T-helper 1 cell treated with Interleukin-12 subunit alpha and Interleukin-12 subunit beta and Interleukin-4 antibody, amounts not matched to agents 30 μg/mL and 1 μg/mL, for 36 hours (primary cell): Measurements from ENCODE around the gene SESN3.
"Not testable (repeated sequence)": the region's sequence is repeated elsewhere in the genome, so short reads cannot be mapped to it uniquely, and the experiment has no call there.

Source experiments
- H3K27ac Mint-ChIP-seq: one replicate; pipeline ENCODE4 v1.8.0; 2021; ENCODE audit warnings: mild to moderate bottlenecking, mixed read lengths
- H3K27me3 Mint-ChIP-seq: one replicate; pipeline ENCODE4 v1.8.0; 2021; ENCODE audit warnings: low read depth, mixed read lengths
- H3K36me3 Mint-ChIP-seq: one replicate; pipeline ENCODE4 v1.8.0; 2021; ENCODE audit warnings: low read depth, mixed read lengths
- H3K4me1 Mint-ChIP-seq: one replicate; pipeline ENCODE4 v1.8.0; 2021; ENCODE audit warnings: low read depth, mixed read lengths
- H3K4me3 Mint-ChIP-seq: one replicate; pipeline ENCODE4 v1.8.0; 2021; ENCODE audit warnings: mild to moderate bottlenecking, moderate library complexity, mixed read lengths
- H3K9me3 Mint-ChIP-seq: one replicate; pipeline ENCODE4 v1.8.0; 2021; ENCODE audit warnings: mixed read lengths

Gene SESN3

GRCh38 chr11:95144313-95145235 is 86.4 kb downstream of the SESN3 start:
- Mint-ChIP-seq H3K4me1 (peaks cover 12% of the 10 kb centered on the region), H3K27me3 (peaks cover 15% of the 10 kb centered on the region), H3K27ac (no peak overlapping the region), H3K36me3 (no peaks in the 10 kb centered on the region), H3K4me3 (no peak overlapping the region), H3K9me3 (no peaks in the 10 kb centered on the region)

DNA sequence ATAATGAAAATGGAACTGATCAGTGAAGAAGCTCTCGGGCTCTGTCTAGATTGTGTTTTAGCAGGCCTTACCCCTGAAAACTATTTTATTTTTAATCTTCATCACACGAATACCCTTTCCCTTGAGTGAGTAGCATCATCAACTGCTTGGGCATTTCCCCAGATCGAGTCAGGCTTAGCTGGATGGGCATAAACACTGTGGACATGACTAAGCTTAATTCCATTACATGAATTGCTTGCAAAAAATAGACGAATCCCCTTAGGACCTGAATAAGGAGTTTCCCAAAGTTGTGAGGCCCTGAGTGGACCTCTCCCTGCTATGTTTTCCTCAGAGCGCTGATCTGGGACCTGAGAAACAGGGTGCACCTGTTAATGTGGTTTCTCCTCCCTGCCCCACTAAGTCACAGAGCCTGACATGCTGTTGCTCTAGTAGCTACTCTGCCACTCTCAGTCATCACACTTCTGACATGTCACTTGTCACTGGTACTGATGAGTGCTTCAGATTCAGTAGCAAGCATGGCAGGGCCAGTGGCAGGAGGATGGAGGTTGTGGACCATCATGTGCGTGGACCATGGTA is 87.8 kb downstream of the SESN3 start:
- no peak overlapping the region for H3K27ac Mint-ChIP-seq
- no peak overlapping the region for H3K4me3 Mint-ChIP-seq
- peaks cover 20% of the 10 kb centered on the region for H3K27me3 Mint-ChIP-seq
- H3K36me3 Mint-ChIP-seq, result no peaks in the 10 kb centered on the region
- H3K4me1 Mint-ChIP-seq, result peaks cover 13% of the 10 kb centered on the region
- H3K9me3 Mint-ChIP-seq, result no peaks in the 10 kb centered on the region

DNA sequence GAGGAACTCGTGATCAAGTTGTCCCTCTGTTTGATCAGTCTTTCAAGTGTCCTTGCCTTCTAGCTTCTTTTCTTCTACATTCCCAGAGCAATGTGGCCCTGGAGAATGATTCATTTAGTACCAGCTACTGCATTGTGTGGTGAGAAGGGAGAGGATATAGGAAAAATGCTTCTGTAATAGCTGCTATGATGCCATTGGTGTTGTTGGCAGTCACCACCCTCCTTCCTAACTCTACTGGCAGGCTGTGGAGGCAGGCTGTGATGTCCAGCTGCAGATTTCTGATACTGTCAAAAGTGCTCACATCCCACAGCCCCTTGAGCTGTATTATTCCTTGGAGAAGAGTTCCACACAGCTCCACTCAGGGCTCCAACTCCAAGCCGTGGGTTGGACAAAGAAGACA is 88.6 kb downstream of the SESN3 start:
- Mint-ChIP-seq H3K36me3 (no peaks in the 10 kb centered on the region), H3K27me3 (peaks cover 20% of the 10 kb centered on the region), H3K4me3 (no peak overlapping the region), H3K4me1 (peaks cover 14% of the 10 kb centered on the region), H3K9me3 (no peaks in the 10 kb centered on the region), H3K27ac (no peak overlapping the region)

GRCh38 chr11:95140397-95141033 is 90.5 kb downstream of the SESN3 start:
- no peaks in the 10 kb centered on the region for H3K9me3 Mint-ChIP-seq
- H3K27ac Mint-ChIP-seq, result no peak overlapping the region
- peaks cover 2% of the 10 kb centered on the region for H3K36me3 Mint-ChIP-seq
- peaks cover 14% of the 10 kb centered on the region for H3K4me1 Mint-ChIP-seq
- no peak overlapping the region for H3K4me3 Mint-ChIP-seq
- H3K27me3 Mint-ChIP-seq, result peaks cover 17% of the 10 kb centered on the region

DNA sequence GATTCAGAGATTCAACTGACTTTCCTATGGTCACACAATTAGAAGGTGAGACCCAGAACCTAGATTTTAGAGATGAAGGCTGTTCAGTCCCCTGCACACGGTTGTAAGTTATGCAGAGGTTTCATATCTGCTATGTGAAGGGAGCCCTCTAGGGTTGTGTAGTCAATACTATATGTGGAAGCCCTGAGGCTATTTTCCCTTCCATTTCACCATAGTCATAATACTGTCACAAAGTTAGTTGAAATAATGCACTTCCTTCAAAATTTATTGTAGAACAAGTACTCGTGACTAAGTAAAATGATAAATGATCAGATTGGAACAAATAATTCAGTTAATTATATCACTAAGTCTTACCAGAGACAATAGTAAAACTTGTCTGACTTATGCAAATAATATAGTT is 92.6 kb downstream of the SESN3 start:
- peaks cover 4% of the 10 kb centered on the region for H3K36me3 Mint-ChIP-seq
- H3K27ac Mint-ChIP-seq, result no peak overlapping the region
- H3K4me1 Mint-ChIP-seq, result peaks cover 11% of the 10 kb centered on the region
- H3K9me3 Mint-ChIP-seq, result no peaks in the 10 kb centered on the region
- peaks cover 11% of the 10 kb centered on the region for H3K27me3 Mint-ChIP-seq
- H3K4me3 Mint-ChIP-seq, result no peak overlapping the region

- no peak overlapping the region for H3K27ac Mint-ChIP-seq
- H3K4me1 Mint-ChIP-seq, result peaks cover 11% of the 10 kb centered on the region
- H3K4me3 Mint-ChIP-seq, result no peak overlapping the region
- H3K9me3 Mint-ChIP-seq, result no peaks in the 10 kb centered on the region
- peaks cover 6% of the 10 kb centered on the region for H3K36me3 Mint-ChIP-seq
- peaks cover 7% of the 10 kb centered on the region for H3K27me3 Mint-ChIP-seq
Observed at GRCh38 chr11:95137299-95137698, 93.7 kb downstream of the SESN3 start.

GRCh38 chr11:95136747-95137146 is 94.3 kb downstream of the SESN3 start:
- not testable (repeated sequence) for H3K27me3 Mint-ChIP-seq, H3K36me3 Mint-ChIP-seq, H3K27ac Mint-ChIP-seq, H3K9me3 Mint-ChIP-seq, H3K4me3 Mint-ChIP-seq
- H3K4me1 Mint-ChIP-seq, result peaks cover 11% of the 10 kb centered on the region

DNA sequence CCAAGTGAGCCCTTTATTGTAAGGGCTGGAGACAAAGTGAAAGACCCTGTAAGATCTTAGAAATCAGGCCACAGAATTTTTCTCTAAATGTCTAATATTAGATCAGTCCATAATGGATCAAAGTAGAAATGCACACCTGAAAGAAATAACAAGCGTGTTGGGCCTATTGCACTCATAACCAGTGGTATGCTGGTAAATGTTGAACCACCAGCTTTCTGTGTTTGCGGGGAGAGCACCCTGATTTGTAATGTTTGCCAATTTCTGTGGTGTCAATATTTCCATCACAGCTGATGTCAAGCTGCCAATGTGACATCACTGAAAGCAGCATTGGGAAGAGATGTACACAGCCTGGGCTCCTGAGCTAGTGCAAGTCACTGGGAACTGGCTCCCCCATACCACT is 95.1 kb downstream of the SESN3 start:
- peaks cover 9% of the 10 kb centered on the region for H3K36me3 Mint-ChIP-seq
- H3K4me1 Mint-ChIP-seq, result peaks cover 11% of the 10 kb centered on the region
- no peaks in the 10 kb centered on the region for H3K9me3 Mint-ChIP-seq
- H3K27me3 Mint-ChIP-seq, result peaks cover 5% of the 10 kb centered on the region
- no peak overlapping the region for H3K4me3 Mint-ChIP-seq
- H3K27ac Mint-ChIP-seq, result no peak overlapping the region

DNA sequence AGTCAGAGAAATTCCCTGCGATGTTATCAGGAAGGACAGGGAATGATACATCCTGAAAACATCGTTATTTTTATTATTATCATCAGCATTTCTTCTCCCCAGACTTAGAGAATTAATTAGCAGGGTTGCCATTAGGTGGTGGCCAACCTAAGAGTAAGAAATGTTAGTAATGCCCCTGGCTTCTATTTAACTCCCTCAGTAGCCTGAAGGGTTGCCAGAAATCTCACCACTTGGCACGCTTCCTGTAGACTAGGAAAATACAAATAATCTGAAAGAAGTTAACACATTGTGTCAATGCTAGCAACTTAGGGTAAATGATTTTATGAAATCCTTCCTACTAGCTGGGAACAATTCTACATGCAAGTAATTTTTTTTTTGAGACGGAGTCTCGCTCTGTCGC is 95.8 kb downstream of the SESN3 start:
- Mint-ChIP-seq H3K27ac (no peak overlapping the region), H3K27me3 (peaks cover 5% of the 10 kb centered on the region), H3K4me3 (no peak overlapping the region), H3K4me1 (peaks cover 11% of the 10 kb centered on the region), H3K36me3 (peaks cover 11% of the 10 kb centered on the region), H3K9me3 (no peaks in the 10 kb centered on the region)

DNA sequence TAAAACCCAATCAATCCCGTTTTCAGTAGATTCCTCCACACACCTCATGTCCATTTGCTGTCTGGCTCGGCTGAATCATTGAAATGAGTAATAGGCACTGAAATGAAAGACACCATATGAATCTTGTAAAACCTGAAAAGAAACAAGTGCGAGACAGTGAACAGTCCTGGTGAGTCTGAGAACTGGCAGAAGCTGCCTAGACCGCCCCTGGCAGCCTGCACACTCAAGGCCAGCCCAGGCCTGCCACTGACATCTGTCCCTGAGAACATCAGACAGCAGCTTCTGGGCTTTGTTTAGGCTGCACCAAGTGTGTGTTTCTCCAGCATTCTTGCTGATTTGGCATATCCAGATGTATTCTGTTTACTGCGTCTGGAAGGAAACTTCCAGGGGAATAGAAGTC is 96.5 kb downstream of the SESN3 start:
- Mint-ChIP-seq H3K4me3 (no peak overlapping the region), H3K9me3 (no peaks in the 10 kb centered on the region), H3K36me3 (peaks cover 16% of the 10 kb centered on the region), H3K27ac (no peak overlapping the region), H3K27me3 (peaks cover 5% of the 10 kb centered on the region), H3K4me1 (peaks cover 11% of the 10 kb centered on the region)

DNA sequence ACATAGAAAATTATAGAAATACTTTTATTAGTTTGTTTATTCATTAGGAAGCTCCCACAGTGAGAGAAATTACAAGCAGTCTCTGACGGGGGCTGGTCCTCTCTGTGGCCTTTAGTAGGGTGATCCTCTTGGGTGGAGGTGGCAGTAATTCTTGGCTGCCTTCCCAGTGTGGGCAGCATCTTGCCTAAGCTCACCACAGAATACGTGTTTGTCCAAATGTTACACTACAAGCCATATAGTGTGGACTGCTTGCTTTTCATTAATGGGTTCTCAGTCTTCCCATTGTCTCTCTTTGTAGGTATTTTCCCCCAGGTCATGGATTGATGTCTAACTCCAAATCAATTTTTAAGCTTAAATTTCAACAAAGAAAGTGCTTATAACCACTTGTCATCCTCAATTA is 98.0 kb downstream of the SESN3 start:
- no peaks in the 10 kb centered on the region for H3K9me3 Mint-ChIP-seq
- H3K27ac Mint-ChIP-seq, result no peak overlapping the region
- no peak overlapping the region for H3K4me3 Mint-ChIP-seq
- H3K36me3 Mint-ChIP-seq, result peaks cover 25% of the 10 kb centered on the region
- no peaks in the 10 kb centered on the region for H3K27me3 Mint-ChIP-seq
- H3K4me1 Mint-ChIP-seq, result peaks cover 15% of the 10 kb centered on the region

GRCh38 chr11:95128602-95129001 is 102.4 kb downstream of the SESN3 start:
- Mint-ChIP-seq H3K9me3 (no peaks in the 10 kb centered on the region), H3K4me1 (peaks cover 6% of the 10 kb centered on the region), H3K4me3 (no peak overlapping the region), H3K36me3 (peaks cover 23% of the 10 kb centered on the region), H3K27me3 (no peaks in the 10 kb centered on the region), H3K27ac (no peak overlapping the region)

- H3K36me3 Mint-ChIP-seq, result peaks cover 5% of the 10 kb centered on the region
- H3K27ac Mint-ChIP-seq, result no peak overlapping the region
Observed at GRCh38 chr11:95123556-95123955, 107.4 kb downstream of the SESN3 start.

DNA sequence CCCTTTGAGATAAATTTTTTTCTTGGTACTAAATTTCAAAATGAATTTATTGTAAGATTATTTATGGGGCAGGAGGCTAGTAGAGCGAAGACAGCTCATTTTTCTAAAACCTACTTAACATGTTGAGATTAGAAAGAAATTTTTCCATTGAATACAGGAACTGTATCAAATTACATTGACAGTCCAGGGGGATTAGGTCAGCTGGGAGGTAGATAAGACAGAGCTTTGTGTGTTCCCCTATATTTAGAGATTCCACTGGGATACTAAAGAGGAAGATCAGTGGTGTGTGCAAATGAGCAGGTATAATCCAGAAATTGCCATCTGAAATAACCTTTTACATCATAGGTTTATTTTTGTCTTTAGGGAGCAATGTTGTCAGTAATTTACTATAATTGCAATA is 109.3 kb downstream of the SESN3 start:
- peaks cover 10% of the 10 kb centered on the region for H3K4me1 Mint-ChIP-seq
- peaks cover 4% of the 10 kb centered on the region for H3K36me3 Mint-ChIP-seq
- peaks cover 11% of the 10 kb centered on the region for H3K9me3 Mint-ChIP-seq
- H3K4me3 Mint-ChIP-seq, result no peak overlapping the region
- no peaks in the 10 kb centered on the region for H3K27me3 Mint-ChIP-seq
- H3K27ac Mint-ChIP-seq, result no peak overlapping the region

More at GRCh38 chr11:95123556-95123955, 107.4 kb downstream of the SESN3 start:
- peaks cover 2% of the 10 kb centered on the region for H3K9me3 Mint-ChIP-seq
- H3K27me3 Mint-ChIP-seq, result no peaks in the 10 kb centered on the region
- H3K4me3 Mint-ChIP-seq, result no peak overlapping the region
- peaks cover 9% of the 10 kb centered on the region for H3K4me1 Mint-ChIP-seq
